LNCaP clone FGC (cell line): Measurements from ENCODE around the gene FGF12.

ENCODE experiments used
- DNase-seq: peaks from one replicate; pipeline ENCODE4 v3.0.0-alpha.2; 2011; ENCODE audit warnings: low read depth
- H3K4me3 ChIP-seq: 2 replicates; pipeline ENCODE4 v1.5.1; 2011; ENCODE audit warnings: mild to moderate bottlenecking, low read depth, low read length, control low read depth
- TF ChIP-seq, protein P1 (sequence below): IDR thresholded peaks from 2 replicates; pipeline ENCODE4 v1.5.1; 2012; ENCODE audit warnings: mild to moderate bottlenecking; ENCODE audit not compliant: control insufficient read depth, insufficient read depth; ENCODE audit errors: extremely low read depth

Gene FGF12

DNA sequence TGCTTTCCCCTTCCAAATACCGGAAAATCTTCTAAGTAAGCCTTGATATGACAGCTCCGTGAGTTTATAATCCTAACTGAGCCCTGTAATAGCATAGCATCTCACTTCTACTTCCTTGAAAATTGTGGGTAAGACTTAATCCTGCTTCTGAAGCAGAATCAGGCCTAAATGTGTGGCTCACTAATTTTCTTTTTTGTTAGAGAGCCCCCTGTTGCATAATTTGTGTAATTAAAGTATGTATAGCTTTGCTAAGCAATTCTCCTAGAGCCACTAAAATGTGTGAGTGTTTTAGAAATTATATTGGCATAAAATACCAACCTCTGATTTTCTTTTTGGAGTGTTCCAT, 304.4 kb downstream of the FGF12 start:
- TF ChIP-seq, protein P1, sequence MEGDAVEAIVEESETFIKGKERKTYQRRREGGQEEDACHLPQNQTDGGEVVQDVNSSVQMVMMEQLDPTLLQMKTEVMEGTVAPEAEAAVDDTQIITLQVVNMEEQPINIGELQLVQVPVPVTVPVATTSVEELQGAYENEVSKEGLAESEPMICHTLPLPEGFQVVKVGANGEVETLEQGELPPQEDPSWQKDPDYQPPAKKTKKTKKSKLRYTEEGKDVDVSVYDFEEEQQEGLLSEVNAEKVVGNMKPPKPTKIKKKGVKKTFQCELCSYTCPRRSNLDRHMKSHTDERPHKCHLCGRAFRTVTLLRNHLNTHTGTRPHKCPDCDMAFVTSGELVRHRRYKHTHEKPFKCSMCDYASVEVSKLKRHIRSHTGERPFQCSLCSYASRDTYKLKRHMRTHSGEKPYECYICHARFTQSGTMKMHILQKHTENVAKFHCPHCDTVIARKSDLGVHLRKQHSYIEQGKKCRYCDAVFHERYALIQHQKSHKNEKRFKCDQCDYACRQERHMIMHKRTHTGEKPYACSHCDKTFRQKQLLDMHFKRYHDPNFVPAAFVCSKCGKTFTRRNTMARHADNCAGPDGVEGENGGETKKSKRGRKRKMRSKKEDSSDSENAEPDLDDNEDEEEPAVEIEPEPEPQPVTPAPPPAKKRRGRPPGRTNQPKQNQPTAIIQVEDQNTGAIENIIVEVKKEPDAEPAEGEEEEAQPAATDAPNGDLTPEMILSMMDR, result peak; percentile 26; the same call in 1 of the 2 replicates
- DNase-seq, result no peak
- no peak overlapping the region for H3K4me3 ChIP-seq

DNA sequence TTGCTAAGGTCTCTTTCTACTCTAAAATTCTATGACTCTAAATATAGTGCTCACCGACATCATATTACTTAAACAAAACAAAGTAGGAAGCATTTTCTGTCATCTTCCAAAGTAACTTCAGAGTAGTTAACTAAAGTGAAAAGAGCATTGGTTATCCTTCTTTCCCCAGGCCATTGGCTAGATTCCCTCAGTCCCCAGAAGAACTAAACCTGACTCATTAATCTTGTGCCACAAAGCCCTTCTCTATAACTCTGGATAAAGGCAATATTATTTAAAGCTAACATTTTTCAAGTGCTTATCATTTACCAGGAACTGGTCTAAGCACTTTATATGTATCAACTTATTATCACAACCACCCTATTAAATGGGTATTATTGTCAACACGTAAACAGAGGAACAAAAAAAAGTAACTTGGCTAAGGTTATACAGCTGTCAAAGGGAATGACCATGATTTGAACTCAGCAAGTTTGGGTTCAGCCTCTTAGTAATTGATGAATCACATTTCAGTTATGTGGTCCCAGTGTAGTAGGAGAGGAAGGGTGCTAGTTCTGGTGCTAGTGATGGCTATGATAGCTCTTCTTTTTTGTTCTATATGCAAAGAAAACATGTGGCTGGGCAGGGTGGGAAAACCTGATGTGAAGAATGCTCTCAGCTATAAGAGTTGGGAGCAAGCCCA, 304.9 kb downstream of the FGF12 start:
- no peak overlapping the region for H3K4me3 ChIP-seq
- DNase-seq, result no peak
- TF ChIP-seq, protein P1, result no peak

DNA sequence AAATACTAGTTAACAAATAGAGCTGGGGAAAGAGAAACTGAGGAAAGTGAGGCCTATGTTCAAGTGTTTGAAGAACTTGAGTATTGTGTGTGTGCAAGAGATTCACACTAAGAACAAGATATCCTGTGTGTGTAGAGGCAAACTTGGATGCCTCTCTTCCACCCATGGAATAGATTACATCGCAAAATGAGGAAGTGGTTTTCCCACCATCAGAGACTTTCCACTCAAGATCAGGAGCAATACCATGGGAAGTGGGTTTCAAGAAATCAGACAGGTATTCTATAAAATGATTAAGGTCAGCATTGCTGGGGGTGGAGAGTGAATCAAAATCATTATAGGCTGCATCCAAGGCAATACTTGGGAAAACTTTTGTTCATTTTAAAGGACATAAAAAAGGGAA, 308.0 kb downstream of the FGF12 start:
- DNase-seq, result no peak
- TF ChIP-seq, protein P1, result no peak

DNA sequence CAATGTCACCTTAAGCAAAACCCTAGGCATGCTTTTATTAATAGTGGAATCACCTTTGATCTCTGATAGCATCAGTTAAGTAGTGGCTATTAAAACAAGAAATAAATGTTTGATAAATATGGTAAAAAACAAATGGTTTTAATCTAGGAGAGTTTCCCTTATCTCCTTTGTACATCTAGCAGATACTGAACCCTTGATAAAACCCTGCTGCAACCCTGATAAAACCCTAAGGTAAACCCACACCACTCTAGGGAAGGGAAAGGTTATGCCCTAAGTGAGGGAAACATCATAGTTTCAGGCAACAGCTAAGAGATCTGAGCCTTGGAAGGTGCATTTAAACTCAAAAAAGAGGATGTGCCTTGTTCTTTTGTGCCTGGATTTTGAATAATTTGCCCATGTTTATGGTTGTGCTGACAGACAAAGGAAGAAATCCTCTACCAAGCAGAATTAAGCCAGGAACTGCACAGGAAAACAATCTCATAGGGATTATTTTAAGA, 309.7 kb downstream of the FGF12 start:
- TF ChIP-seq, protein P1, result no peak
- DNase-seq, result no peak
- H3K4me3 ChIP-seq, result no peak overlapping the region

More for the DNA sequence above, 308.0 kb downstream of the FGF12 start:
- no peak overlapping the region for H3K4me3 ChIP-seq

DNA sequence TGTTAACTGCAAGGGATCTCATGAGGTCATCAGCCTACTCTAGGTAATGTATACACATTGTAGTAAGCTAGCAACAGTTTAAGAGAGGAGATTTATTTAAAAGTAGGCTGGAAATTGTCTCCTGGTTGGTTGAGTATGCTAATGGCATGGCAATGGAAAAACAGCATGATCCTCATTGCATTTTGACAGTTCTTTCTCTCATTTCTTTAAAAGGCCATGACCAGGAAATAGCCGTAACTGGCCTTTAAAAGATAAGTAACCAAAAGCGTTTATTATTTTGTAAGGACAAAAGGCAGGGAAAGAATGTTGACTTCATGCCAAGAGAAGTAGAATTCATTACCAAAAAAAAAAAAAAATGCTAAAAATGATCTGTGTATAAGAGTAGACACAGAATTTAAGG, 310.3 kb downstream of the FGF12 start:
- TF ChIP-seq, protein P1, result no peak
- no peak overlapping the region for H3K4me3 ChIP-seq
- DNase-seq, result no peak

DNA sequence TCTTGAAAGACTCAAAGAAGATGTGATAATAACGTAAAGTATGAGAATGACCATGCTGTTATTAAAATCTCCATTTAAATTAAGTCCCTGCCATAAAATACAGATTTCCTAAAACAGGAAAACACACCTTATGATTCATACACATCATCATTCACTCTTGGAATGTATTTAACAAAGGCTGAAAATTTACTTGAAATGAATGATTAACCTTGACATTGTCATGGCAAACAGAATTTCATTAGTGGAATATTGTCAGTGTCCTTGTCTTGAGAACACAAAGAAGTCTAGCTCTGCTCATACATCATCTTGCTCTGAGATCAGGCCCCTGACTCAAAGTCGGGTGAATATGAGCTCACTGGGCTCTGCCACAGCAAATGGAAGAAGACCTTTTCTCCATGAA, 313.9 kb downstream of the FGF12 start:
- H3K4me3 ChIP-seq, result no peak overlapping the region
- TF ChIP-seq, protein P1, result no peak
- DNase-seq, result no peak

DNA sequence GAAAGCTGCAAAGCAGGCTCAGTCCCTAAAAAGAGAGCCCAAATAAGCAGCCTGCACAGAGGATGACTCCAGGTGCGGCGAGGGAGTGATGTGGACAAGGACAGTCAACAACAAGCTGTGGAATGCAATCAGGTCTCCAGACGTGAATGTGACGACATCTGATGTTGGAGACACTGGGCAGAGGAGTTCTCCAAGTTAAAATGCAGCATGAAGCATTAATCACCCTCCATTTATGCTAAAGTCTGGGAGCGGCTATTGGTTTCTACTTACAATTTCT, 316.7 kb downstream of the FGF12 start:
- no peak for DNase-seq
- TF ChIP-seq, protein P1, result no peak
- no peak overlapping the region for H3K4me3 ChIP-seq
